ENCODE measurements around the gene URB2.

- TF ChIP-seq DPF2 (IDR thresholded peaks at IDR 0.05) (no peak), WRNIP1 (IDR thresholded peaks at IDR 0.05; ENCODE audit: borderline replicate concordance, low read depth, low read length) (no peak), BCL11A (IDR thresholded peaks at IDR 0.05; ENCODE audit: low read depth, low read length) (no peak), EP300 (IDR thresholded peaks at IDR 0.05; ENCODE audit: borderline replicate concordance in 1 of 2, control insufficient read depth in 1 of 2, low read depth in 2 of 2, low read length in 2 of 2) (no peak), POLR2A (IDR thresholded peaks at IDR 0.05; ENCODE audit: low read depth, low read length) (no peak)
These were observed 18.7 kb upstream of the URB2 start for GRCh38 chr1:229607370-229607769.

Measured in GM12878 (cell line).